ENCODE data around the gene NEDD1.

Gene NEDD1

DNA sequence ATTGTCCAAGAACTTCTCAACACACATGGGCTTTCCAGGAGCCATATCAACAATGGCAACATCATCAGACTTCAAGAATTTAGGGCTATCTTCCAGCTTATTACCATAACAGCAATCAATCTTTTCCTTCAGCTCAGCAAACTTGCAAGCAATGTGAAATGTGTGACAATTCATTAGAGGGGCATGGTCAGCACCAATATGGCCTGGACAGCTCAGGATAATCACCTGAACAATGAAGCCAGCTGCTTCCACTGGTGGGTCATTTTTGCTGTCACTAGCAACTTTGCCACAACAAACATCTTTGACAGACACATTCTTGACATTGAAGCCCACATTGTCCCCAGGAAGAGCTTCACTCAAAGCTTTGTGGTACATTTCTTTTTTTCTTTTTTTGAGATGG, 5.9 kb upstream of the NEDD1 start:
- no peak for DNase-seq (ENCODE audit: low read depth in 1 of 2, low spot score in 1 of 2)

DNA sequence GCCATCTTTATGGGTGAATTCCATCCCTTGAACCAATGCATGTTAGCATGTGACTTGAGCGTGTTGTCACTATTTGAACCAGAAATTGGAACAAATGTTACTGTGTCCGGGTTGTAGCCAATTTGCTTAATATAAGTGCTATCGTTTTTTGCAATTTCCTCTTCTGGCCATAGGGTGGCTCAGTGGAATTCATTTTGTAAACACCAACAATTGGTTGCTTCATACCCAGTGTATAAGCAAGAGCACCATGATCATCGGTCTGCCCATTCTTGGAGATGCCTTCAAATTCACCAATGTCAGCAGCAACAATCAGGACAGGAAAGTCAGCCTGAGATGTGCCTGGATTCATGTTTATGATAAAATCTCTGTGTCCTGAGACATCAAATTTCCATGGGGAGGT, 5.0 kb upstream of the NEDD1 start:
- no peak for DNase-seq (ENCODE audit: low read depth in 1 of 2, low spot score in 1 of 2)

DNA sequence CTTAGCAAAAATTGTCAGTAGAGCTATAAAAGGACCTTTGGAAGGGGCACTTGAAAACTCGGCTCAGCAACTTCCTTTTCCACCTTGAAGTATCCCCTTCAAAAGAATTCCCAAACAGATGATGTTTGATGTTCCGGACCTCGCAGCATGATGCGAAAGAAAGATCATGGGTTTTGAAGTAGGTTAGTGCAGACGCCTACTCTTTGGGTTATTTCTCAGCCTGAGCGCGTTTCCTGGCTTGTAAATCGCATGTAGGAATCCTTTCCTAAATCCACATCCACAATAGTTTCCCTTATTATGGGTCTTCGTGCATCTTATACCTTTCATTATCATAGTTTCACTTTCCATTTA, 584 bp upstream of the NEDD1 start:
- DNase-seq (ENCODE audit: low read depth in 1 of 2, low spot score in 1 of 2), result no peak

DNA sequence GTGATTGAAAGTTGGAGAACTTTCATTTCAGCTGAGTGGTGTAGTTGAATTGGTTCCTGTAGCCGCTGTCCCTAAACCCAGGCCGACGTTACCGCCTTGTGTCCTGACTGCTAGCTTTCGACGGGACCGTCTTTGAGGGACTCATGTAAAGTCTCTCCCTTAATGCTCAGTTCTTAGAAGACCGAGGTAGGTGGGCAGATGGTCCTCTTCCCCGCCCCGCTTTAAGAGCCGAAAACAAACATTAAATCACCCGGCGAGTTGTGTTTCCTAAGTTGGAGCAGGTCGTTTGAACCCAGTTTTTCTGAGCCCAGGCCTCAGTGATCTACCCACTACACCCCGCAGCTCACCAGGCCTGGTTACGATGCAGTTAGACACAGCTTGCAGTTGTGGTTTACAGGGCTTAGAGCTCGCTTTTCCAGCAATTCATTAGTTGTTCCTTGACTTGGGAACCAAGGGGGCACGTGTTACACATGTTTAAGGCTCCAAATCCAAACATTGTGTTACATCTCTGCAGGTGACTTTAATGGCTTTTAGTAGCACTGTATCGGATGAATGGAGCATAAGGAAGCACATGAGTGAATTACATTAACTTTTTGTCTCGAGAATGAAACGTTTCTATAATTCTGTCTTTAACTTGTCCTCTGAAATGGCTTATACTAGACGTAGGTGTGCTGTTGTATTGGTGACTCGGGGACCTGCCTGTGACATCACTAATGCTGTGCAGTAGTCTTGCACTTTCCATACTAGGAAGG, 790 bp downstream of the NEDD1 start:
- DNase-seq (ENCODE audit: low read depth in 1 of 2, low spot score in 1 of 2), result no peak

DNA sequence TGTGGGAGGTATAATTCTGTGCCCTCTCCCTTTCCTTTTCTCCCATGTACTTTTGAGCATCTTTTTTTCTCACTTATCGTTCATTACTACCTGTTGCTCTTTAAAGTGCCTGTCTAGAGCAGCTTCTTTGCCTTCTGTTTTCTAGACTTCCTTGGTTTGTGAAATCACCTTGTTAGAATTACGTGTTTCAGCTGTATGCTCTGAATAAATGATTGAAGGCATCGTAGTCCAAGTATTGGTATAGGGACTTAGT, 1.3 kb downstream of the NEDD1 start:
- DNase-seq (ENCODE audit: low read depth in 1 of 2, low spot score in 1 of 2), result no peak

DNA sequence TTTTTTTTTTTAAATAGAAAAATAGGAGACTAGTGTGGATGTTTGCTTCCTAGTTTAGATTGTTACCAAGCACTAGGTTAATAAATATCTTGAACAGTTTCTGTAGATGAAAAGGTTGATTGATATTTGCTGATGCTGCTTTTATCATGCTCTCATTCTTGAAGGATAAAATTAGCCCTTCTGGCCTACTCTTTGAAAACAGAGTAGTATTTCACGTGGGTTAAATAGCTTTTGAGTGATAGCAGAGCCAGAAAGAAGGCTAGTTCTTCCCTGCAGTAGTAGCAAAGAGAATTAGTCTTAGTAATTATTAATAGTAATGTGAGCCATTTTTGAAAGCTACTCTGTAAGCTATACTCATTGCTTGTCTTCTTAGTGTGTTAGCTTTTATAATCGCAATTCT, 5.2 kb downstream of the NEDD1 start:
- DNase-seq (ENCODE audit: low read depth in 1 of 2, low spot score in 1 of 2), result no peak

DNA sequence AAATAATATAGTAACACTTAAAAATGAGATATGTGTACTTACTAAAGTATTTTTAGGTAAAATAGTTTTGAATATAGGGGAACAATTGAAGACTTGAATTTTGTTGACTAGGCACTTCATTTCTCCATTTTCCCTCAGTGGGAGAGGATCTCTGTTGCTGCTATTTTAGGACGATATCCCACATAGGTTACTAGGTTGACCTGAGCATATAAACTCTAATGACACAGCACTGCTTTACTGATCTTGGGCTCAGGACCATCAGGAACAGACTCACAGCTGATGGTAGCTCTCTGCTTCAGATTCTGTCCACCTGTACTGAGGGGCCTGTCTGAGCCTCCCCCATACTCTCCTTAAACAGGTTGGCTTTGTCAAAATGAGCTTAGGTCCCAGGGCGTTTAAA, 5.9 kb downstream of the NEDD1 start:
- DNase-seq (ENCODE audit: low read depth in 1 of 2, low spot score in 1 of 2), result no peak

DNA sequence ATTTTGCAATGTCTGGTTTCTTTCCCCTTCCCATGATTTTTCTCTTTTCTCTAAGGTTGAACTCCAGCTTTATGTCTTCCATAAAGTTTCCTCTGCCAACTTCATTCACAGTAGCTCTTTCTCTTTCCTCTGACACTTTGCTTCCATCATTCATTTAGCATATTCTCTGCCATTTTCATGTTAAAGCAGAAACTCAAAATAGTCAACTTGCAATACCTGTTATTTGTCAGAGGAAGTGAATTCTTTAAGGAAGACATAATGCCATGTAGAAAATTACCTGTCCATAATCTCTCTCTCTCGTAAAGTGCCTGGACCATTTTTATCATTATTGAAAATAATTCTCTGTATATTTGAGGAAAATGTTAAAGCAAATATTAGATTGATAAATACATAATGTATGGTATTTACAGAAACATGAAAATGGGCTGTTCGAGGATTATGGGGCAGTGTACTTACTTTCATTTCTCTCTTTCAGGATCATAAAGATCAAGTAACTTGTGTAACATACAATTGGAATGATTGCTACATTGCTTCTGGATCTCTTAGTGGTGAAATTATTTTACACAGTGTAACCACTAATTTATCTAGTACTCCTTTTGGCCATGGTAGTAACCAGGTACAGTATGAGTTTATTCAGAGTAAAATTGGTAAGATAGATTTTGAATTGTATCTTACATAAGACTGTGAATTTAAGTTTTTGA, 12.6 kb downstream of the NEDD1 start:
- DNase-seq (ENCODE audit: low read depth in 1 of 2, low spot score in 1 of 2), result no peak

DNA sequence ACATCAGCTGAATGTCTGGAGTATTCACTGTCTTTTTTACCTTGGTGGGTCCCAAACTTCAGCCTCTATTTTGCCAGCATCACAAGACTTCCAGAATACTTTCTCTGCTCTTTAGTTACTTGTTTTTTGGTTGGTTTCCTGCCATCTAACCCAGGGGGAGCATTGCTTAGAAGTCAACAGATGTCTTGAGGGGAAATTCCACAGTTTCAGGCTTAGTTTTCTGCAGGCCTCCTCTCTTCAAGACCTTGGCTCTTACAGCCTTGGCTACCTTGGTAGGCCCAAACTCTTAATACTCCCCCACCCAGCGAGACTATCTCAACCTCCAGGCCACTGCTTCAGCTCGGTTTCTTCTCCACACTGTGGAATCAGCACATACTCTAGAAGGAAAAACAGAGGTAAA, 41.7 kb downstream of the NEDD1 start:
- DNase-seq (ENCODE audit: low read depth in 1 of 2, low spot score in 1 of 2), result no peak

DNA sequence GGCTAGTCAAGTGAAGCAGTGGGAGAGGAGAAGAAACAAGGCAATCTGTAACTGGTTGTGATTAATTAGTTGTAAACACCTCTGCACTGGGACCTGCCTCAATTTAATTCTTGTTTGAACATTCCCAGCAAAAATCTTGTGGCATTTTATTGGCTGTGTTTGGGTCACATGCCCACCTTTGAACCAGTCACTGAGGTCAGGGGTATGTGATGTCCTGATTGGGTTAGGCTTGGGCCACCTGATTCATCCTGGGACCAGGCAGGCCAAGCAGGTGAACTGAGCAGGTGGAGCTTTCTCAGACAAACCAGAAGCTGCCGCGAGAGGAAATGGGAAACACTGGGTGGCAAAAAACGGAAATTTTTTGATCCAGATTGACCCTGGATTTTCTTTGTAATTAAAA, 72.5 kb downstream of the NEDD1 start:
- DNase-seq (ENCODE audit: low read depth in 1 of 2, low spot score in 1 of 2), result no peak

DNA sequence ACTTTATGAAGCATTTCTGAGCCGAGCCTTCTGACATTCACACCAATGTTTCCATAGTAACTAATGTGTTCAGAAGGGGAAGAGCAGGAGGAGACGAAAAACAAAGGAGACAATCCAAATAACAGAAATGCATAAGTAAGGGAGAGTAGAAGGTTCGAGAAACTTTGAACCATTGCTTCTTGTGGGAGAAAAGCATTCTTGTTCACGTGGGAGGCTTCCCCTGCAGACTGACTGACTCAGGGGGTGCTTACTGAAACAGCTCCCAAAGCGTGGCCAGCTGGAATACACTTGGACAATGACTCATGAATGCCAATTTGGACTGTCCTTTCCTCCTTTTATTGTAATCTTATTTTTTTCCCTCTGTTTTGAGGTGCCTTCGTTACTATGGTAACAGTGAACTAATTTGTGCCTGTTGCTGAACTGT, 73.9 kb downstream of the NEDD1 start:
- DNase-seq (ENCODE audit: low read depth in 1 of 2, low spot score in 1 of 2), result no peak

DNA sequence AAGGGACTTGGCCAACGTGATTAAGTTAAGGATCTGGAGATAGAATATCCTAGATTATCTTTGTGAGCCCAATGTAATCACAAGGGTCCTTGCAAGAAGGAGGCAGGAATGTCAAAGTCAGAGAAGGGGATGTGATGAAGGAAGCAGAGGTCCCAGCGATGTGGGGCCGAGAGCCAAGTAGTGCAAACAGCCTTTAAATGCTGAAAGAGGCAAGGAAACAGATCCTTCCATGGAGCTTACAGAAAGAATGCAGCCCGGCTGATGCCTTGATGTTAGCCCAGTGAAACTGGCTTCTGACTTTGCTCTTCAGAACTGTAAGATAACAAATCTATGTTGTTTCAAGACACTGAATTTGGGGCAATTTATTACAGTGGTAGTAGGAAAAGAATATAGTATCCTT, 74.9 kb downstream of the NEDD1 start:
- no peak for DNase-seq (ENCODE audit: low read depth in 1 of 2, low spot score in 1 of 2)

DNA sequence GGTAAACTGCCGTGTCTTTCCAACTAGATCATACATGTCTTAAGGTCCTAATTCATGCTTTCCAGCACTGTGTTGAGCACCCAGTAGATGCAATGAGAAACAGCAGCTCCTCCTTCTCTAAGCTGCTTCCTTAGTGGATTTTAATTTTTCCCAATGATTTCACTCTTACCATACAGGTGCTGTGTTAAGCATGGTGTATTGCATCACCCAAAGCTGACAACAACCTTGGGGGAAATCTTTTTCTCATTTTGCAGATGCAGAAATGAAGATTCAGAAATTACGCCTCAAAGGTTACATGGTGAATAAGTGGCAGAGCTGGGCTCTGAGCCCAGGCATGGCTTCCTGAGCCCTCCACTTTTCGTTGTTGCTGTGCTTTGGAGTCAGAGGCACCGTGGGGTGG, 75.6 kb downstream of the NEDD1 start:
- DNase-seq (ENCODE audit: low read depth in 1 of 2, low spot score in 1 of 2), result no peak

DNA sequence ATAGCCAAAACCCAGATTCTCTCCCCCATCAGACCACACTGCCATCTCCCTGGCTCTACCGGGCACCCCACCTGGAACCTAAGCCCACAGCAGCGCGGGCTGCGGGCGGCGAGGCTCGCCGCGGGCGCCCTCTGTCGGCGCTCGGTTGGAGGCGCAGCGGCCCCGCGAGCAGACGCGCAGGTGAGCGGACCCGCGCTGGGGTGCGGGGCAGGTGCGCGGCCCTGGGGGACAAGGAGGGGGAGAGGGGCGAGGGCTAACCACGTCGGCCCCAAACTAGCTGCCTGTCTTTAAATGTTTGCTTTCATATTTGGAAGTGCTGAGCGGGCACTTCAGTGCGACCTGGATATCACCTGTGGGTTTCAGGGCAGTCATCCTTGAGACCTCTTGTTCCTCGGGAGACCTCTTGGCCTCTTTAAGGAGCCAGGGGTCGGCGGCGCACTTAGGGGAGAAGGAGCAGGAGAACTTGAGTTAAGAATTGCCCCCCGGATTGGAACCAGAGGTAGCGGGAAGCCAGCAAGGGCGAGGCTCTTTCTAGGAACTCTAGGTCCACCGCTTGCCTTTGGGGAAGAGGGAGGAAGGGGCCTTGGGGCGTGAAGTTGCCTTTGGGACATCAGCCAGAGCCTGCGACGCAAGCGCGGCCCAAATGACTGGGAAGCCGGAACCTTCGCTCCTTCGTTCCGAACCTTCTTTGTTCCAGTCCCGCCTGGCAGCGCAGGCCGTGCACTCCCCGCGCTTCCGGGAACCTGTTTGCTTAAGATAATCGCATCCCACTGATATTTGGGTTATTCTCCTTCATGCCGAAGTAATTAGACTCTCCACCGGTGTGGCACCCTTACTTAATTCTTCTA, 78.7 kb downstream of the NEDD1 start:
- DNase-seq (ENCODE audit: low read depth in 1 of 2, low spot score in 1 of 2), result peak; percentile 20 to 35

DNA sequence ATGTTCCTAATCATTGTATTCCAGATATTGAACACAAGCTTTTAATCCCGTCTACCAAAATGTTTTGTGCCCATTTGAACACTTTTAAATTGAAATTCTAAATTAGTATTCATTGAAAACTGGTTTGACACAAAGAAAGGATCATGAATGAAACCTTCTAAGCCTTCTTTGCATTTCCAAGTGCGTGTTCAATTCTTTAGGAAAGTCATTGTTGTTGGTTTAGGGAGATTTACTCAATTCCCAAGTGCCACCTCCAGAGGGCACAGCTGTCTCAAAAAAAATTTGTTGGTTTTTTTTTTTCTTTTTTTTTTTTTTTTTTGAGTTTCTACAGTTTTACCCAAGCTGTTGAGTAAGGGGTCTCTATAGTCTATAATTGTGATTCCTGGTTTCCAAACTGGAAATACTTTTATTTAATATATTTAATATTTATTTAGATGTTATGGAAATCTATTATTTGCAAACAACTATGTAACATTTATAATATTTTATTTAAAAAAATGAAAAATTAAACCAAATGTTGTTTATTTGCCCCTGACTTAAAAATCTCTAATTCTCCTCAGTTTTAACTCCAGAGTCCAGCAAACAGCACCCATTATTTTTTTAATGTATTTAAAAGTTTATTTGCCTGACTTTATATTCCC, 79.9 kb downstream of the NEDD1 start:
- DNase-seq (ENCODE audit: low read depth in 1 of 2, low spot score in 1 of 2), result no peak

DNA sequence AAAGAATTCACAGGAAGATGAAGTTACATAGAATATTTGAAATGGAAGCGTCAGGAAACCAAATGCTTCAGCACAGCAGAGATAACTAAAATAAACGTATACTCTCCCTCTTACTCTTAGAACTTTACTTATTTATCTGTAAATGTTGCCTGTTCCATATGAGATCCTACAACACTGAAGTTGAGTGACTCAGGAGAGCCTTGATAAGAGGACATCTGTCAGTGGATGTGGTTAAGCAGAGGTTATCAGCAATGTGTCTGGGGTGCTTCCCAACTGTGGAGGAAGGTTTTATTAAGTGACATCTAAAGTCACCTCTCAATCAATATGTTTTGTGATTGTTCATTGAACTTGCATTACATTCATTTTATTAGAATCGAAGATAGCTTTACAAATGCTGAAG, 81.9 kb downstream of the NEDD1 start:
- no peak for DNase-seq (ENCODE audit: low read depth in 1 of 2, low spot score in 1 of 2)

DNA sequence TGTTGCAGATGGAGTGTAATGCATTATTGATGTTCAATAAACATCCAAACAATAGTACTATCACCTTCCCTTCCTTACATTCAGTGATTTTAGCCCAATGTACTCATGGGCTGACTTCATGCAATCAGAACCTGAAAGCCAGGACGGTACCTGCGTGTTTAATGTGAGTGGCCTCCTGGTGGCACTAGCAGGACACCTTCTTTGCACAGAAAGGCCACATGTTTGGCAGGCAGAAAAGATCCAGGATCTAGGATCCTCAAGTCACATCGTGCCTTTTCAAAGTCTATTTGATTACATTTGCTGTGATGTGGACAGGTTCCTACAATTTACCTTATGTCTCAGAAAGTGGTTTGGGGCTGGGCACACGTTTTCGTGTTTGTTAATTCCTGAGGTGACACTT, 82.9 kb downstream of the NEDD1 start:
- DNase-seq (ENCODE audit: low read depth in 1 of 2, low spot score in 1 of 2), result no peak

DNA sequence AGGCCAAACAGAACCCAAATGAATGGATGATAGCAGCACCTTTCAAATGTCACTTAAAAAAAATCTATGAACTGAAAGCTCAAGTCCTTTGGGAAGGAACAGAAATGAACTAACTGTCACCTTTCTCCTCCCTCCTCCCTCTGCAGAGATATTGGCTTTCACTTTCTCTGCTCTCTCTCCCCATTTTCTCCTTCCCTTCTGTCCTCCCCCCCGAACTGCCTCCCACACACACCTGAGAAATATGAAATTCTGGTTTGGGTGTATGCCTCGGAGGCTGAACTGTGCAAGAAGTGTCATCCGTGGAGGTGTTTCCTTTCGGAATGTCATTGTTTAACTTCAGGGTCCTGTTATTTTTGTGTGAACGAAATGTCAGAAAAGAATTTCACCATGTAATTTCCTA, 87.8 kb downstream of the NEDD1 start:
- DNase-seq (ENCODE audit: low read depth in 1 of 2, low spot score in 1 of 2), result no peak

DNA sequence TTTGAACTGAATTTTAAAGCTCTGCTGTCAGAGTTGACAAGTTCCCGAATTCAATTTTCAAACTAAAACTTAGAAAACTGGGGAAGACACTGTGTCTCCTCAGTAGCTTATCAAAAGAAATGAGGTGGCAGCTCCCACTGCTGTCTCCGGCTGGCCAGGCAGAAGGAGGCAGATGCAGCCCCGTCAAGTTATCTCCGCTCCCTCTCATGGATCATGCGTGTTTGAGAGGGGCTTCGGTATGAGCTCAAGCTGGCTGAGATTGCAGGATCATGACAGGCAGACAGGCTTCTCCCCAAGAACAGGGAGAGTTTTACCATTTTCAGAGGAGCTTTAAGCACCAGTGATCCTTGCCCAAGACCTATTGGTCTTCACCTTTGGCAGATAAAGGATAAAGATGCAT, 88.8 kb downstream of the NEDD1 start:
- no peak for DNase-seq (ENCODE audit: low read depth in 1 of 2, low spot score in 1 of 2)

DNA sequence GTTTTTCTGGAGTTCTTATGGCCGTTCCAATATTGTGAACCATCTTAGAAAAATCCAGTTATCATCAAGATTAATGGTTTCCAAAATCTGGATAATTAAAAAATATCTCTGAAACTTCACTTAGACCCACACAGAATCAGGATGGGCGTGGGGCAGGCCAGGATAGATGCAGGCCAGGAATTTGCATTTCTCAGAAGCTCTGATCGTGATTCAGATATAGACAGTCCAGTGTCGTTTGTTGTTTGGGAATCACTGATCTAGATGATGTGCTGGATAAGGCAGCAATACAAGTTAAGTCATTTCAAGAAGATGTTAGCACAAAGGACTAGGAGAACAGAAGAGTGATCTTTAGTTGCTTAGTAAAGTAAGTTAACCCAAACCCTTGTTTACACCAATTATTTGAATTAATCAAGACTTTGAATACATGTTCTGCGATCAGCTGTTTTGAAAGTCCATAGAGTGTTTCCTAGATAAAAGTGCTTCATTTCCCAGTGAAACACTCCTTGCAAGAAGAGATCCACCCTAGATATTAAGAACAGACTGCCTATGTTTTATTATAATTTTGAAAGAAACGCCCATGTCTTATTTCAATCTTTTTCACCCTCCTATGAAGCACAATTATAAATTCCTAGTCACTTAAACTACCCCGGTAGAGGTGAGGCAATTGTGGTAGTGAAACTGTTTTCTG, 90.9 kb downstream of the NEDD1 start:
- no peak for DNase-seq (ENCODE audit: low read depth in 1 of 2, low spot score in 1 of 2)

DNA sequence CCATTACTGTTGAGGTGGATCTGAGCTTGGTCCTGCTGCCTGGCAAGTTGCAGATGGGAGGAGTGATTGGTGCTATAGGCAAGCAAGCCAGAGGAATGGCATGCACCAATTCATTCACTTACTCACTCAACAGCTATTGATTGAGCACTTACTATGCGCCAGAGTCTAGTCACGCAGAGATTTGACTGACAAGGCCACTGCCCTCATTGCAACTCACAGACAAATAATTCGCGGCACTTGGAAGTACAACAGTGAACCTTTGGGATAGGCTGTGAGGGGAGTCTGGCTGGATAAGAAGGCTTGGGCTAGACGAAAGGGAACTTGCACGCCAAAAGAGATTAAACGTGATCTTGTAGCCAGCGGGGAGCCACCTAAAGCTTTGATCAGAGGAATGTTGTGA, 96.2 kb downstream of the NEDD1 start:
- DNase-seq (ENCODE audit: low read depth in 1 of 2, low spot score in 1 of 2), result no peak

All from stimulated activated CD4-positive, alpha-beta T cell treated with anti-CD3 and anti-CD28 coated beads, Interleukin-15, amount 100 ng/mL, for 1 hour (primary cell).